Activated T-cell treated with anti-CD3 and anti-CD28 coated beads for 4 hours (primary cell): ENCODE results near the gene CACNB1.
A peak's percentile ranks its signal among the peaks of the same experiment; 100 is the strongest.
"Not testable (repeated sequence)": the region's sequence is repeated elsewhere in the genome, so short reads cannot be mapped to it uniquely, and the experiment has no call there.

Experiments
- DNase-seq: peaks from one replicate; pipeline ENCODE4 v3.0.0-alpha.2; 2020

The CACNB1 gene

GRCh38 chr17:39173526-39174274 lies 23.8 kb downstream of the CACNB1 start:
- DNase-seq: no peak

DNA sequence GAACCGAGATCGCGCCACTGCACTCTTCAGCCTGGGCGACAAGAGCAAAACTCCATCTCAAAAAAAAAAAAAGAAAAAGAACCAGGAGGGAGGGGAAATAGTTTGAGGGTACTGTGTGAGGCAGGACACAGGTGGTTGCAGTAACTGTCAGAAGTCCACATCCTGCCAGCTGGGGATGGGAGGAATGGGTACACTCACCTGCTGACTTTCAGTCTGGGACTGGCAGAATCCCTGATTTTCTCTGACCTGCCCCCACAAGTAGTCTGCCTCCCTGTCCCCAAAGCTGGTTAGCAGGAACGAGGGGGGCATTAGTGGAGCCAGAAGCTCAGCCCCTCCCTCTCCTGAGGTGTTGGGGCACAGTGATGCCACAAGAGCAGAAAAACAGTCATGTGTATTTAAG lies 24.4 kb downstream of the CACNB1 start:
- DNase-seq: no peak

- no peak for DNase-seq
Observed at GRCh38 chr17:39171933-39172332, 25.5 kb downstream of the CACNB1 start.

DNA sequence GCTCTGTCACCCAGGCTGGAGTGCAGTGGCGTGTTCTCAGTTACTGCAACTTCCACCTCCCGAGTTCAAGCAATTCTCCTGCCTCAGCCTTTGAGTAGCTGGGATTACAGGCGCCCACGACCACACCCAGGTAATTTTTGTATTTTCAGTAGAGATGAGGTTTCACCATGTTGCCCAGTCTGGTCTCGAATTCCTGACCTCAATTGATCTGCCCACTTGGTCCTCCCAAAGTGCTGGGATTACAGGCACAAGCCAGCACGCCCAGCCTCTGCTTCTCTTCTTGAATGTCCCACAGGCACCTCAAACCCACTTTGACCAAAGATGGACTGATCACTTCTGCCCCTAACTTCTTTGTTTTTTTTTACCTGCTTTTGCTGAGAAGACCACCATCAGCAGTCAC lies 26.9 kb downstream of the CACNB1 start:
- no peak for DNase-seq

- DNase-seq: no peak
Observed at GRCh38 chr17:39170109-39170508, 27.4 kb downstream of the CACNB1 start.

DNA sequence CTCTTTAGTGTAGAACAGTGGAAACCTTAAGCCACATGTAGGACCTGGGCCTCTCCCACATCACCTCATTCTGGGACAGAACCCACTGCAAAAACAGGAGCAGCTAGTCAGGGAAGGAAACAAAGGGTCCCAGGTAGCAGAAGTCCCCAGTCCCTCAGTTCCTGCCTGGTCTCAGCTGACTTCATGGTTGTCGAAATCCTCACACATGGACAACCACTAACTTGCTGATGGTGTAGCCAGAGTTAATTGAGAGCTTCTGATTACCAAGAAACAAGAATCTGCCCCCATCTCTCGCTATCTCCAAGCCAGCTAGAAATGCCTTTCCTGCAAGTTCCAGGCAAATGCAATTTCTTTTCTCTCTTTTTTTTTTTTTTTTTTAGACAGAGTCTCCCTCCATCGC lies 28.0 kb downstream of the CACNB1 start:
- no peak for DNase-seq

DNA sequence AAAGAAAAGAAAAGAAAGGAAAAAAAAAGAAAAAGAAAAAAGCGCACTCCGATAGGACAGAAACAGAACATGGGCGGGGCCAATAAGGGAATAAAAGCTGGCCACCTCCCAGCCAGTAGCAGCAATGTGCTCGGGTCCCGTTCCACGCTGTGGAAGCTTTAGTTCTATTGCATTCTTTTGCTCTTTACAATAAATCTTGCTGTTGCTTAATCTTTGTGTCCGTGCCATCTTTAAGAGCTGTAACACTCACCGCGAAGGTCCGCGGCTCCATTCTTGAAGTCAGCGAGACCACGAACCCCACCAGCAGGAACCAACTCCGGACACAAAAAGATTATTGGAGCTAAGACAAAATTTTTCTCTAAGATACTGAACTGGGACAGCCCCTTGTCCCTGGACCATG lies 28.4 kb downstream of the CACNB1 start:
- DNase-seq: no peak

DNA sequence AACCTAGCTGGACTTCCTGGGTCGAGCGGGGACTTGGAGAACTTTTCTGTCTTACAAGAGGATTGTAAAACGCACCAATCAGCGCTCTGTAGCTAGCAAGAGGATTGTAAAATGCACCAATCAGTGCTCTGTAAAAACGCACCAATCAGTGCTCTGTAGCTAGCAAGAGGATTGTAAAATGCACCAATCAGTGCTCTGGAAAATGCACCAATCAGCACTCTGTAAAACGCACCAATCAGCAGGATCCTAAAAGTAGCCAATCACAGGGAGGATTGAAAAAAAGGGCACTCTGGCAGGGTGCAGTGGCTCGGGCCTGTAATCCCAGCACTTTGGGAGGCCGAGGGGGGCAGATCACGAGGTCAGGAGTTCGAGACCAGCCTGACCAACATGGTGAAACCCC lies 29.0 kb downstream of the CACNB1 start:
- DNase-seq: not testable (repeated sequence)

DNA sequence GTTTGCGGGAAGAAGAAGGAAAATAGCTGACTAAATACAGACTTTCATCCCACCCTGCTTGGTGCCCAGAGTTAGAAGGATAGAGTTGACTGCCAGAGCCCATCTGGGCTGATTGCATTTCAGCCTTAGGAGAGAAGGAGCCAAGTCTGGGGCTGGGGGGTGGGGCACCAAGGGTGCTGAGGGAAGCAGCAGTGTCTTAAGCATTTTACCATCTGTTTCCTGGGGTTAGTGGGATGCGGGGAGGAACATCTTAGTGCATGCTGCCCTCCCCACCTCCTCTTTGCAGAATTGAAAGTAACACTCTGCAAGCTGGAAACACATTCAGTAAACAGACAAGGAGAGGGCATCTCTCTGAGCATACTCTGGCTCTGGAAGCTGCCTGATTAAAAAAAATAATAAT lies 30.0 kb downstream of the CACNB1 start:
- no peak for DNase-seq

GRCh38 chr17:39166437-39167335 lies 30.8 kb downstream of the CACNB1 start:
- DNase-seq: no peak

DNA sequence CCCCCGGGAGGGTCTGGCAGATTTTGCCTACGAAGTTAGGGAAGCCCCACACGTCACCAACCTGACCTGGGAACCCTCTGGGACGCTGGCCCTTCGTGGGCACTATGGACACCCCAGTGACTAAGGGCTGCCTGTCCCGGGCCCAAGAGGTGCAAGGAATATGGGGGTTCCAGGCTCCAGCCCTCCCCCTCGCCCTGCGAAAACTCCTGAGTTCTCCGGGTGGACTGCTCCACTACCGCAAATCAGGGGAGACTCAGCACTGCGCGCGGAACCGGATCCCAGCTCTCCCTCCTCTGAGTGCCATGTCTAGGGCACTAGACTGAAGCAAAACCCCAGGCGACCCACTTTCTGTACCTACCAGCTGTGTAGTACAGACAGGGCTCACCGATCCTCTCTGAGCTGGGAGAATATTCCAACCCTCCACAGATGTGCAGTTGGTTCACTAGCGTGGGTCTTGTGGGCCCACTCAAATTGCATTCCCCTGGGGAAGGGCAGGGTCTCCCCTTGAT lies 31.6 kb downstream of the CACNB1 start, which contains the start of gene ARL5C:
TSS of gene ARL5C (minus strand) at position 321 of the 509 bp plus-strand sequence. CDS start 401 bp downstream, outside the sequence.
- DNase-seq: no peak

DNA sequence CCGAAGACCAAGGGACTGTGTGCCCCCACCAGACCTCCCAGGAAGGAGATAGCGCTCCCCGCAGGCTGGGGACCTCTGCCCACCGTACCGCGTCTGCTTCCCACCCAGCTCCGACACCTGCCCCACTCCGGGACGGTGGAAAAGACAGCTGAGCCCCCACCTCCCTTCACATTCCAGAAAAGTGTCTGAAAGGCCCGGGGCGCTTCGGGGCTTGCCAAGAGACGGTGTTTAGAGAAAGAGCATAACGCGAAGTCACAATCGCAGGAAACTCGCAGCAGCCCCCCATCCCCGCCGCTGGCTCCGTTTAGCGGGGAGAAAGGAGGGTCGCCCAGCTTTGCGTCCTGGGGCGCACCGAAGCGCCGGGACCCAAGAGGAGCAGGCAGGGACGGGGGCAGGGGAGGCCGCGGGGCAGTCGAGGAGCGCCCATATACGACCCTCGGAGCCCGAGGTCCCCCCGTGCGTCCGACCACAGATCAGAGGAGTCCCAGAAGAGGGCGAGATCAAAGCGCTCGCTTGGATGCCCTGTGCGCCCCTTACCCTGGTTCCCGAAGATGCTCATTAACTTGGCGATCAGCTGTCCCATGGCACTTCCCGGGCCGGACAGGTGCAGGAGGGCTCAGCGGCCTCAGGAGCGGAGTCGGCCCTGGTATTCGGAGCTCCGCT lies 32.2 kb downstream of the CACNB1 start:
- DNase-seq: no peak

GRCh38 chr17:39164675-39165143 lies 32.8 kb downstream of the CACNB1 start:
- DNase-seq: peak; percentile 62

DNA sequence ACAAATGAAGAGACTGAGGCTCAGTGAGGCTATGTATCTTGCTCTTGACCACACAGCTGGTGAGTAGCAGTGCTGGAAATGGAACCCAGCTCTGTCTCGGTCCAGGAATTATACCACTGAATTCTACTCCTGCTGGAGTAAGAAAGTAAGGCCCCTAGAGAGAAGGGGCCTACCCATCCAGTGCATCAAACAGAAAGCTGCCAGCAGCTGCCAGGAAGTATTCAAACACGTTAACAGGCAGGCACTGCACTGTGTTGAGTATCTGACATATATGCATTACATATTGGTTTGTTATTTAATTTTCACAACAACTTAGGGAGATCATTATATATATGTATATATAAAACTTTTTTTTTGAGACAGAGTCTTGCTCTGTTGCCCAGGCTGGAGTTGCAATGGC lies 35.5 kb downstream of the CACNB1 start:
- DNase-seq: no peak

GRCh38 chr17:39158623-39159022 lies 38.8 kb downstream of the CACNB1 start:
- no peak for DNase-seq

GRCh38 chr17:39156491-39156890 lies 41.0 kb downstream of the CACNB1 start:
- DNase-seq: no peak

- DNase-seq: no peak
Observed at GRCh38 chr17:39155654-39156053, 41.8 kb downstream of the CACNB1 start.

- DNase-seq: peak; percentile 96
Observed at GRCh38 chr17:39153599-39154051, 43.8 kb downstream of the CACNB1 start.

- no peak for DNase-seq
Observed at GRCh38 chr17:39151943-39152818, 45.3 kb downstream of the CACNB1 start.

GRCh38 chr17:39151150-39151942 lies 46.1 kb downstream of the CACNB1 start, which contains the start of gene PLXDC1:
Gene PLXDC1, minus strand, starts transcription at chr17:39151637. Its CDS starts 200 bp downstream, at chr17:39151437.
- DNase-seq: no peak

- DNase-seq: no peak
Observed at GRCh38 chr17:39150795-39151149, 46.7 kb downstream of the CACNB1 start.
